ENCODE measurements around the gene FMNL2. TPM values are rescaled to one million over a fixed set of nuclear protein-coding genes. Genes with fewer than 3 reads are reported as not detected.

Gene FMNL2
- polyA plus RNA-seq, 3 donors from 2014 or later: 0.08 TPM; not detected in 2

DNA sequence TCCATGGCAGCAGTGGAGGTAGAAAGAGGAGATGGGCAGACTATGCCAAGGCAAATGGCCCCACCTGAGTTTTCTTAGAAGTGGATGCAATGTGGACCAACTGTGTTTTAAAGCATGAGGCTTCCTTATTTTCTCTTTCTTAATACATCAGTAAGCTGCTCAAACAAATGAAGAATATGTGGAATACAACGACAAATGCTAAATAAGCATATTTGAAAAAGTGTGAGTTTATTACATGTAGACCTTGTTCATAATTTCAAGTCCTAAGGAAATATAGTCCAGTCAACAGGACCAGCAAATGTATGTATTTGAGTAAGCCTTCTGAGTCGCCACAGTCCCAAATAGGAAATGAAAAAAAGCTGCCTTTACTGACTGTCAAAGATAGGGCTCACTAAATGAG, 204.4 kb downstream of the FMNL2 start:
- Mint-ChIP-seq H3K9me3 (no peaks in the 10 kb centered on the region), H3K36me3 (no peaks in the 10 kb centered on the region), H3K4me1 (no peaks in the 10 kb centered on the region), H3K27ac (no peak overlapping the region), H3K4me3 (no peak overlapping the region), H3K27me3 (ENCODE audit: low read depth in 3 of 3) (peaks cover 0 to 6% (median 2%) of the 10 kb centered on the region in 3 donors)
- DNase-seq: no peak

DNA sequence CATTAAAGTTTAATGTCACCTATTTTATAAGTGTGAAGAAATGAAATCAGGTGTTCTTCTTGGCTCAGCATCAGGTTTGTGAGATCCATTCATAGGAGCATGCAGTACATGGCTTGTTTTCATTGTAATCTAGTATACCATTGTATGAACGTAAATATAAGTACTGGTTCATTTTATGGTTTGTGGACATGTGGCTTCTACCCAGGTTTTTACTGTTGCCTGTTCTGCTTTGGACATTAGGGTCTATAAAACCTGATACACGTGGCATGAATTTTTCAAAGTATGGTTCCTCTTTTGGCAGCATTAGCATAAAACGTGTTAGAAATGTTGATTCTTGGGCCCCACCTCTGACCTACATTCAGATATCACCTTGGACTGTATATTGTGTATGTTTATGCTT, 206.7 kb downstream of the FMNL2 start:
- Mint-ChIP-seq H3K9me3 (no peaks in the 10 kb centered on the region), H3K4me3 (no peak overlapping the region), H3K36me3 (no peaks in the 10 kb centered on the region), H3K27me3 (ENCODE audit: low read depth in 3 of 3) (peaks cover 0 to 3% (median 0%) of the 10 kb centered on the region in 3 donors), H3K4me1 (no peaks in the 10 kb centered on the region), H3K27ac (no peak overlapping the region)
- no peak for DNase-seq

DNA sequence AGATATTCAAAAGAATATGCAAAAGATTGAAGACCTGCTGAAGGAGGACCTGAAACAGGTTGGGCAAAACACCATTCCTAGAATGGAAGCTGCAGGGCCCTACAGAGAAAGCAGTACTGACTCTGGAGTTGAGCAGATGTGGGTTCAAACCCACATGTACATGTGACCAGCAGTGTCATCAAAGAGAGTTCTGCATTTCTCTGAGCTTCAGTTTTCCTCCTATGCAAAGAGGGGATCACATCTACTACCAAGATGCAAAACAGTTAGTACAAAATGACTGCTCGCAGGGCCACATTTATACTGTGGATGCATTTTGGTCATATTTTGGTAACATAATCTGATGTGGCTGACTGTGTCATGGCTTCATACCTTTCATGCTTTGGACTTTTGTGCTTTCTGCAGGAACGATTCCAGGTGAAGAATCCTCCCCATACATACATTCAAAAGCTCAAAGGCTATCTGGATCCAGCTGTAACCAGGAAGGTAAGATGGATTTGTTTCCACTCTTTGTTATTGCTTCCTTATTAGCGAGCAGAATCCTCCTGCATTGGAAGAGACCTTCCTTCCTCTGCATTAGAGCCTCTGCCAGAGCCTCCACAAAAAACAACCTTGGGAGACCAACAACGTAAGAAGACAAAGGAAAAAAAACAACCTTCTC, 207.5 kb downstream of the FMNL2 start:
- Mint-ChIP-seq H3K27me3 (ENCODE audit: low read depth in 3 of 3) (no peaks in the 10 kb centered on the region), H3K36me3 (no peaks in the 10 kb centered on the region), H3K4me1 (no peaks in the 10 kb centered on the region), H3K27ac (no peak overlapping the region), H3K9me3 (no peaks in the 10 kb centered on the region), H3K4me3 (no peak overlapping the region)
- no peak for DNase-seq

DNA sequence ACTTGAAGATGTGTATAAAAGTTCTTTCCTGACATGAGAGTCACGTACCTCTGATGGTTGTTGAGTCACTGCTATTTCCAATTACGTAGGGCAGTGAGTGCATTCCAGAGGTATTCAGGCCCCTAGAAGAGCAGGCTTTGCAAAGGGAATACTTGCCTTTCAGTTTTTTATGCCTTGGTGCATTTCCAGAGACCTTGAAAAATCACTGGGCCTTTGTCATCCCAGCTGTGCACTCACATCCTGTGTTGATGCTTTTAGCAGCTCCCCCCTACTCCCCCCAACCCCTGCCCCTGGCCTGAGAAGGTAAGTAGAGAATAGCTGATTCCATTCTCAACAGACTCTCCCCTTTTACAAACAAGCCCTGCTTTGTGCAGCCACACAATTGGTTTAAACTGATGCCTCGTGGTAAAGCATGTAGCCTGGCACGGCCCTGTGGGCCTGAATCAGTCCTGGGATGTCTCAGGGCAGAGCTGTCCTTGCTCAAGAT, 208.1 kb downstream of the FMNL2 start:
- Mint-ChIP-seq H3K36me3 (no peaks in the 10 kb centered on the region), H3K4me3 (no peak overlapping the region), H3K27ac (no peak overlapping the region), H3K4me1 (no peaks in the 10 kb centered on the region), H3K9me3 (no peaks in the 10 kb centered on the region), H3K27me3 (ENCODE audit: low read depth in 3 of 3) (no peaks in the 10 kb centered on the region)
- DNase-seq: no peak

DNA sequence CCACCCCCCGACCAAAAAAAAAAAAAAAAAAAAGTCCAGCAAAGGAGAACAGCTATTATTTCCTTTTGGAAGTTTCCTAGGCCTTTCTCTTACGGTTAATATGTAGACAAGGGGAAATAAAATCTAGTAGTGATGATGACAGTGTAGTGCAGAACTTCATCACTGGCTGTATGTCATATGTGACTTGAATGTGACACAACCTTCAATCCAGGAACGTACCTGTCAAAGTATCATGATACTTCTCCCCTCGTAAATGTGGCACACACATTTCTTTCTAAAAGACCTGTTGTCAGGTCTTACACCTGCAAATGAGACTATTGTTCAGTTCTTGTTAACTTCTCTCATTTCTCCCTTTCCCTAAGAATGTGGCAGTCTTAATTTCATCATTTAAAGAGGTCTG, 208.7 kb downstream of the FMNL2 start:
- no peaks in the 10 kb centered on the region for H3K36me3 Mint-ChIP-seq
- H3K27ac Mint-ChIP-seq: no peak overlapping the region
- H3K27me3 Mint-ChIP-seq (ENCODE audit: low read depth in 3 of 3): no peaks in the 10 kb centered on the region
- no peak for DNase-seq
- no peaks in the 10 kb centered on the region for H3K9me3 Mint-ChIP-seq
- H3K4me1 Mint-ChIP-seq: no peaks in the 10 kb centered on the region
- H3K4me3 Mint-ChIP-seq: no peak overlapping the region

DNA sequence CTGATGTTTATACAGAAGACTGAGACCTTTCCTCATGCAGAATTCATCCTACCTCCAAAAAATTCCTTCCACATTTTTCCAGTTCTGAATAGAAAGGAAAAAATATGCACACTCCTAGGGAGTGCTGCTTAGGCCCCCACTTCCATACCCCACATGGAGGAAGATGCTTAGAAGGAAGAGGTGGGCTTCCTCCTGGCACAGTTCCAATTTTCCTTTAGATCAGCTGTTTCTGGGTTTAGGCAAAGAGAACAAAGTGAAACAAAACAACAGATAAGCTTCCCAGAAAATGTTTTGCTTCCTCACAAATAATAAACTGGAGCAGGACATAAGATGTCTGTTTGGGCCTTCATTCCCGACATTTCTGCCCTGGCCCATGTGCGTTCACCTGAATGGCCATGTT, 209.7 kb downstream of the FMNL2 start:
- H3K4me3 Mint-ChIP-seq: no peak overlapping the region
- DNase-seq: no peak
- no peak overlapping the region for H3K27ac Mint-ChIP-seq
- no peaks in the 10 kb centered on the region for H3K36me3 Mint-ChIP-seq
- H3K9me3 Mint-ChIP-seq: no peaks in the 10 kb centered on the region
- H3K4me1 Mint-ChIP-seq: no peaks in the 10 kb centered on the region
- no peaks in the 10 kb centered on the region for H3K27me3 Mint-ChIP-seq (ENCODE audit: low read depth in 3 of 3)

DNA sequence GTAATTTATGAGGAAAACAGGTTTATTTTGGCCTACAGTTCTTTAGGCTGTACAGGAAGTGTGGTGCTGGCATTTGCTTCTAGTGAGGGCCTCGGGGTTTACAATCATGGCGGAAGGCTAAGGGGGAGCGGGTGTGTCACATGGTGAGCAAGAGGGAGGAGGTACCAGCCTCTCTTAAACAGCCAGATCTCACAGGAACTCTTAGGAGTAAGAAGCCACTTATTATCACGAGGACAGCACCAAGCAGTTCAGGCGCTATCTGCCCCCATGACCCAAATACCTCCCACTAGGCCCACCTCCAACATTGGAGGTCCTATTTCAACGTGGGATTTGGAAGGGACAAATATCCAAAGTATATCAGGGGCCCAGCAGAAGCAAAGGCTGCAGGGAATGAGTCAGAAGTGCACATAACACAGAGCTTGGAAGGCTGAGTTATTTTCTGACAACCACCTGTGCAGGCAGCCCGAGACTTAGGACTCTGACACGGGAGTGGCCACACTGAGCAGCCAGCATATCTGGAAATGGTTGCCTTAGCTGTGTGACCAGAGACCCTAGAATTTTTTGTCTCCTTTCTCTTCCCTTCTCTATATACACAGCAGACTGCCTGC, 211.4 kb downstream of the FMNL2 start:
- Mint-ChIP-seq H3K4me3 (no peak overlapping the region), H3K9me3 (no peaks in the 10 kb centered on the region), H3K27me3 (ENCODE audit: low read depth in 3 of 3) (no peaks in the 10 kb centered on the region), H3K36me3 (no peaks in the 10 kb centered on the region), H3K27ac (no peak overlapping the region), H3K4me1 (no peaks in the 10 kb centered on the region)
- DNase-seq: no peak

DNA sequence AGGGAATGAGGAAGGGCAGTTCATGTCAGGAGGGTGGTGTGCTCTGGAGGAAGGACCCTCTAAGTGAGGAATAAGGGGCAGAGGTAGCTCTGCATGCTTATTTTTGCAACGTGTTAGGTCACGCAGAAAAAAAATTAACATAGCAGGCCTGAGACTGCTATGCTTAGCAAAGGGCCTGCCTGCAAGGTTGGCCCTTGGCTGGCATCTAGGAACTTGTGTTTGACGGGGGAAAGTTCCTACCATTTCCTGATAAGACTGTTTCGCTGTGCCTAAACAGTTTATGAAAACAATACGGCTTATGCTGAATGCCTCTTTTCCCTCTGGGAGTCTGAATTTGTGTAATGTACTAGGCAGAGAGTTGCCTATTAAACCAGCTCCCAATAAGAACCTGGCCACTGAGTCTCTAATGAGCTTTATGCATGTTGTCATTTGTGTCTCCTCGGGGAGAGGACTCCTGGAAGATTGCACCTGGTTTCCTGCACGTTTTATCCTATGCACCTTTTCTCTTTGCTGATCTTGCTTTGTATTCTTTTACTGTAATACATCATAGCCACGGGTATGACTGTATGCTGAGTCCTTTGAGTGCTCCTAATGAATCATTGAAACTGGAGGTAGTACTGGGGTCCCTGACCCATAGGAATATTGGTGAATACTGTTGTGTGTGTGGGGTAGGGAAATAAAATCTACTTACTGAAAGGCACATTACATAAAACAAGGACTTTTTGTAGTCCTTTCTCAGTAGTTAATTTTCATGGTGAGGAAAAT, 213.3 kb downstream of the FMNL2 start:
- Mint-ChIP-seq H3K27me3 (ENCODE audit: low read depth in 3 of 3) (no peaks in the 10 kb centered on the region), H3K36me3 (no peaks in the 10 kb centered on the region), H3K4me1 (no peaks in the 10 kb centered on the region), H3K4me3 (no peak overlapping the region), H3K27ac (no peak overlapping the region), H3K9me3 (no peaks in the 10 kb centered on the region)
- no peak for DNase-seq

DNA sequence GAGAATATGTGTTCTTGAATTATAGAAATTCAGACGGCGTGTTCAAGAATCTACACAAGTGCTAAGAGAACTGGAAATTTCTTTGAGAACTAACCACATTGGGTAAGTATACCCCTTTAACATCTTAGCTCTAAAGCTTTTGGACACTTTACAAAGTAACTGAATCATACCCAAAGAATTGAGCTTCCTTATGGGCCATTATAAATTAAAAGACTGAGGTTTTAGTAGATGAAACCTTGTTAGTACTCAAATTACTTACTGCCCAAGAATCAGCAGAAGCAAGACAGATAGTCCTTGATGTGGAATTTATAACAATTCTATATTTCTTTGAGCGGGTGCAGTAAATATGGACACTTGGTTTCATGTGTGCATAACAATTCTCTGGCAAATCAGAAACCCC, 214.0 kb downstream of the FMNL2 start:
- H3K36me3 Mint-ChIP-seq: no peaks in the 10 kb centered on the region
- no peak for DNase-seq
- H3K4me1 Mint-ChIP-seq: no peaks in the 10 kb centered on the region
- H3K27ac Mint-ChIP-seq: no peak overlapping the region
- no peak overlapping the region for H3K4me3 Mint-ChIP-seq
- H3K27me3 Mint-ChIP-seq (ENCODE audit: low read depth in 3 of 3): no peaks in the 10 kb centered on the region
- no peaks in the 10 kb centered on the region for H3K9me3 Mint-ChIP-seq

DNA sequence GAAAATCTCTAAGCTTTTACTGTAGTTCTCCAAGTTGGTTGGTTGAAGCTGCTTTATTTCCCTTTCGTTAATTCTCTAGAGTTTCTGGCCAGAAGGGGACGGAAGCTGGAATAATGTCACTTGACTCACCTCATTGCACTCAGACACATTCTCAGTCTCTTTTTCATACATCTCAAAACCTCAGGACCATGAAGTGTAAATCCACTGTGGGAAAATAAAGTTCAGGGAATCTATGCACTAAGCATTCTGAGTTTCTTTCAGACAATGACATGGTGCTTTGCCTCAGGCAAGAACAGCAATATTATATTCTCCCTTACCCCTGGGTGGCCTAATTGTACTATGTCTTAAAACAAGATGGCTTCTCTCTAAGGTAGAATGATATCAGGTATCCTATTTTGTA, 214.4 kb downstream of the FMNL2 start:
- Mint-ChIP-seq H3K27me3 (ENCODE audit: low read depth in 3 of 3) (no peaks in the 10 kb centered on the region), H3K4me1 (no peaks in the 10 kb centered on the region), H3K4me3 (no peak overlapping the region), H3K36me3 (no peaks in the 10 kb centered on the region), H3K9me3 (no peaks in the 10 kb centered on the region), H3K27ac (no peak overlapping the region)
- DNase-seq: no peak

DNA sequence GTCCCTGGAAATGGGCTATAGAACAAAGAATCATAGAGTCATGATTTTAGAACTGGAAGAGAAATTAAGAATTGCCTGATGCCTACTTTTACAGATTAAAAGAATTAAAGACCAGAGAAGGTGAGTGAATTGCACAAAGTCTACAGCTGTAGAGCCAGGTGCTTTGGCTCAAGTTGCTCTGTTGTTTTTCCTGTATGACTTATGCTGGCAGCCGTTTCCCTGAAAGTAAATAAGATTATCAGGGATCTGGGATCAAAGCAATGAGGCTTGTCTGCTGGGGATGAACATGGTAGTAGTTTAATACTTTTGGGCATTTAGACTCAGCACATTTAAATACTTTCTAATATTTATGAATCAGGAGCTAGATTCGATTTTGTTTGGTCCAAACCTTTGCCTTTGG, 215.4 kb downstream of the FMNL2 start:
- Mint-ChIP-seq H3K27me3 (ENCODE audit: low read depth in 3 of 3) (no peaks in the 10 kb centered on the region), H3K4me3 (no peak overlapping the region), H3K36me3 (no peaks in the 10 kb centered on the region), H3K27ac (no peak overlapping the region), H3K9me3 (no peaks in the 10 kb centered on the region), H3K4me1 (no peaks in the 10 kb centered on the region)
- DNase-seq: no peak

DNA sequence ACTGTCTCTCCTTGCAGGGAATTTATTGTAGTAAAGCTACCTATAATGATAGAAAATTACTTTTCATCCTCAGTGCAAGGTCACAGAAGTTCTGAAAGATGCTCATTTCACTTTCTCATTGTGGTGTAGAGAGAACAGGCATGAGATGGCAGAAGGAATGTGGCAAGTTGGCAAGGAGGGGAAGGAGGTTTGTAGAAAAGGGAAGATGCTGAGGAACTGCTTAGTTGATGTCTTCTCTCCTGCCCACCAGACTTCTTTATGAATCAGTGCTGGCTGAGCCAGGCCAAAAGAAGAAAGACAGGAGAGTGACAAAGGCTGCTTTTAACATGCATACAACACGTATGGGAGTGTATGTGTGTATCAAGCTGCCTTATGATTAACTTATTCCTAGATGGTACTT, 217.9 kb downstream of the FMNL2 start:
- Mint-ChIP-seq H3K4me3 (no peak overlapping the region), H3K27me3 (ENCODE audit: low read depth in 3 of 3) (no peaks in the 10 kb centered on the region), H3K36me3 (no peaks in the 10 kb centered on the region), H3K4me1 (no peaks in the 10 kb centered on the region), H3K27ac (no peak overlapping the region), H3K9me3 (no peaks in the 10 kb centered on the region)
- no peak for DNase-seq

DNA sequence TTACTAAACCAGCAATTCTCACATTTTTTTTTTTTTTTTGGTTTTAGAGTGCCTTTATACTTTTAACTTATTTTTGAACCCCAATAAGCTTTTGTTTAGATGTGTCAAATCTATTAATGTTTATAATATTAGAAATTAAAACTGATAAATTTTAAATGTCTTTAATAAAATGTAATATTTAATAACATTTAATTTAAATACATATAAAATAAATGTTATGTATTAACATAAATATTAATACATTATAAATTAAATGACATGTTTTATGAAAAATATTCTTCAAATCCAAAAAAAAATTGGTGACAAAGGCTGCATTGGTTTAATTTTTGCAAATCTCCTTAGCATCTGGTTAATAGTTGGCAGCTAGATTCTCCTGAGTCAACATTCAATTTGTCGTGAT, 218.5 kb downstream of the FMNL2 start:
- no peaks in the 10 kb centered on the region for H3K4me1 Mint-ChIP-seq
- no peaks in the 10 kb centered on the region for H3K36me3 Mint-ChIP-seq
- H3K27me3 Mint-ChIP-seq (ENCODE audit: low read depth in 3 of 3): no peaks in the 10 kb centered on the region
- no peaks in the 10 kb centered on the region for H3K9me3 Mint-ChIP-seq
- no peak overlapping the region for H3K4me3 Mint-ChIP-seq
- H3K27ac Mint-ChIP-seq: no peak overlapping the region
- DNase-seq: no peak

DNA sequence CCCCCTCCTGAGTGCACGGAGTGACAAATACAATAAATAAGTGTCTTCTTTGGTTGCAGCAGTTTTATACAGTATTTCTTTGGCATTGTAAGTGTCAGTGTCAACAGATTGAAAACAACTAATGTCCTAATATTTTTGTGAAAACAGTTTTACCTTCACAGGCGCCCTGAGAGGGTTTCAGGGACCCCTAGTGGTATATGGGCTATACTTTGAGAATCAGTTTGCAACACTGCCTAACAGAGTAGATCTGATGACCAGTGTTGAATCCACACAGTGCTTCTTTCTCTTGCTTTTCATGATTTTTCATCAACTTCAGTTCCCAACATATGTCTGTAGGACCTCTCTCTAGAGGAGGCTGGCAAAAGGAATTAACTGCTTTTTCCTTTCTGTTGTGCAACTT, 220.1 kb downstream of the FMNL2 start:
- no peak for DNase-seq
- no peaks in the 10 kb centered on the region for H3K36me3 Mint-ChIP-seq

More for the DNA sequence above, 220.1 kb downstream of the FMNL2 start:
- Mint-ChIP-seq H3K9me3 (no peaks in the 10 kb centered on the region), H3K27me3 (ENCODE audit: low read depth in 3 of 3) (no peaks in the 10 kb centered on the region), H3K4me1 (no peaks in the 10 kb centered on the region), H3K4me3 (no peak overlapping the region), H3K27ac (no peak overlapping the region)
